DOHH2 (cell line): ENCODE data around the gene BAIAP2.

Source experiments
- CTCF ChIP-seq: fragments of 200-600 bp; sonication (generic); IDR thresholded peaks from one replicate; pipeline ENCODE4 v1.5.1; 2014; ENCODE audit warnings: antibody characterized with exemption, mild to moderate bottlenecking, low read depth, low read length; ENCODE audit not compliant: poor library complexity, severe bottlenecking
- EZH2phosphoT487 ChIP-seq: fragments of 200-600 bp; sonication (generic); IDR thresholded peaks from 2 replicates; pipeline ENCODE4 v1.6.1; 2017; ENCODE audit warnings: borderline replicate concordance, mild to moderate bottlenecking, antibody characterized with exemption, low read length, moderate library complexity, mixed read lengths

GRCh38 chr17:81056312-81056711 is 21.4 kb downstream of the BAIAP2 start:
- TF ChIP-seq EZH2phosphoT487 (no peak), CTCF (no peak)
